Measurements from ENCODE around the gene PRELID2.
"Not testable (repeated sequence)": the region's sequence is repeated elsewhere in the genome, so short reads cannot be mapped to it uniquely, and the experiment has no call there.

The PRELID2 gene

DNA sequence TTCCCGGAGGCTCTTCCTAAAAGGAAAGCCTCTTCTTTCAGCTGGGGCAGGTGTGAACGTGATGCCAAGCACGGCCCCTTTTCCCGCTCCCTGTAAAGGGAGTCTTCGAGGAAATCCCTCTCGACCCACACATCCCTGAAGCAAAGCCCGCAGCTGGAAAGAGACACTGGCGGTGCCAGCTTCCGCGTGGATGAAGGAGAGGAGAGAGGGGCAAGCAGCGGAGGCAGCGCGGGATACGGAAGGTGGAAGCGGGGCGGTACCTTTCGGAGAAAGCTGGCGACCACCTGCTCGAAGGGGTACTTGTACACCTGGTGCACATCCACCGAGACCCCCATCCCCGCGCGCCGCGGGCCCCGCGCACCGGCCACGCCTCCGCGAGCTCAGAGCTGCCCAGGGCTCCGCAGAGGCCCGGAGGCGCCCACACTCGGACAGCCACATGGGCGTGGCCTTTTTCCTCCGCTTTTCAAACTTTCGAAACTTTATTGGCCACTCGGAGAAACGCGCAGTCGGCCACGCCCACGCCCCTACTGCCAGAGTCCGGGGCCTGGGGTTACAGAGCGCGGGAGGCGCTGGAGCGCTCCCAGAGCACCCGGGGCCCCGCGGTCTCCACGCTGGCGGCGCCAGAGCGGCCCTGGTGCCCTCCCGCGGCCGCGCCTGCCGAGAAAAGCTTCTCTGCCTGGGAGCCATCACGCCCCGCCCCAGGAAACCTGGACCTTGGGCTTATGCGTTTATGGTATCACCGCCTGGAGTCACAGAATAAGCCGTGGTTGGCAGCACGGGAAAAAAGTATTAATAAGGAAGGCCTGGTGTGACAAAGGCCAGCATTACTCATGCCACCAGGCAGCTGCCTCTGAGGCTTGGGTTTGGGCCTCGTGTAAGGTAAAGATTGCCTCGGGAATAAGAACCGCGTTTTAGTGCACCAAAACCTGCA is at the start of gene PRELID2:
Gene PRELID2, minus strand, starts transcription at position 426 of the 931 bp plus-strand sequence. Its CDS starts 91 bp downstream, at position 335.
- peak; percentile 75 for DNase-seq (ENCODE audit: insufficient read length, low spot score)
- FAIRE-seq: no peak

DNA sequence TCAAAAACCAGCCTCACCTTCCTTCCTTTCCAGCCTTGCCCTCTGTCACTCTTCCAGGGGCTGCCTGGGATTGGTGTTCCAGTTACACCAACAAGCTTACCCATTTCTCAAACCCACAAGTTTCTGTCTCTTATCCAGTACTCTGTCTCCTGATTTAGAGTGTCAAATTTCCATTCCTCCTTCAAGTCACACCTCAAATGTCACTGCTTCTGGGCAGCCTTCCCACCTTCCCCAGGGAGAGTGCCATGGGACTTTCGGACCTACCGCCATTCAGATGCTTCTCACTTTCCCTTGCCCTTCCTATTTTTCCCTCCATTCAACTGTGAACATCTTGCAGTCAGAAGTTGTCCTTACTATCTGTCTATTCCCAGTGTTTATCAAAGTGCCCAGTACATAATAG is 39.6 kb upstream of the PRELID2 start:
- FAIRE-seq (no peak), DNase-seq (ENCODE audit: insufficient read length, low spot score) (no peak)

DNA sequence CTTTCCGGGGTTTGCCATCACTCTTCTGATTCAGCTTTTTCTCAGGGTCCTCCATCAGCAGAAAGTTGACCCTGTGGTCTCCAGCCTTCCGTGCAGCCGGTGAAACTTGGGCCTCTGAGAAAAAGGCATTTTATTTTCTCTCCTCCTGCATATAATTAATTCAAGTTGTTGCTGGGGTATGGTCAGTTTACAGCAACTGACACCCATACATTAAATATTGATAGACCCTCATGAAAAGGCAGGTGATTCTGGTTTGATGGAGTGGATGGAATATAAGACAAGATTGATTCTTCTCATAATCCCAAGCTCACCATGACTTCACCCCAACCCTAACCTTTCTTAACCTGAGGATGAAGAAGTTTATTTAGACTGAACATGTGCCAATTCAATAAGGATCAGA is 37.8 kb upstream of the PRELID2 start, which contains the start of gene GRXCR2:
Gene GRXCR2, minus strand, starts transcription at position 101 of the 400 bp plus-strand sequence. Its CDS starts 46 bp downstream, at position 55.
- FAIRE-seq (no peak), DNase-seq (ENCODE audit: insufficient read length, low spot score) (no peak)

DNA sequence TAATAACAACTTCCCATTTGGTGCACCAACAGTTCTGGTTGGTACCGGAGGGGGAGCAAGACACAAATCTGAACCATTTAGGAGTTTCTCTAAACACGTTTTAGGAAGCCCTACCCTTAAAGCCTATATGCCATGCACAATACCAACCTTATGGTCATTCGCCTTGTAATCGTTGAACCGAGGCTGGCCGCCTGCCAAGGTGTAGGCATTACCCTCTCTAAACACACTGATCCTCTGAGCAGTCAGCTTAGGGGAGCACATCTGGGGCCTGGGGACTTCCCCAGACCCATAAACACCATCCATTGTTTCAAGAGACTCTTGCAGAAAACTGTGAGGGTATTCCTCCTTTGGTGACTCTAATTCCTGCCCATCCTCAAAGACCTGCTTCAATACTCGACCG is 37.3 kb upstream of the PRELID2 start:
- no peak for DNase-seq (ENCODE audit: insufficient read length, low spot score)
- no peak for FAIRE-seq

DNA sequence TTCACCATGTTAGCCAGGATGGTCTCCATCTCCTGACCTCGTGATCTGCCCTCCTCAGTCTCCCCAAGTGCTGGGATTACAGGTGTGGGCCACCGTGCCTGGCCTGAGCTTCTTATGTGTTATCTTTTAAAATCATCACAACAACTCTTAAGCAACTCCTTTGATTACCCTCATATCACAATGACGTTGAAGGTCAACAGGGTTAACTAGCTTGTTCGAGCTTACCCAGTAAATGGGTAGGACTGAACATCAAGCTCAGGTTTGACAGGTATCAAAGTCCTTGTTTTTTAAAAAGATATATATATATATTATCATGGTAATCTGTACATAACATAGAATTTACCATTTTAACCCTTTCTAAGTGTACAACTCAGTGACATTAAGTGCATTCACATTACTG is 34.6 kb upstream of the PRELID2 start:
- DNase-seq (ENCODE audit: insufficient read length, low spot score) (no peak), FAIRE-seq (no peak)

DNA sequence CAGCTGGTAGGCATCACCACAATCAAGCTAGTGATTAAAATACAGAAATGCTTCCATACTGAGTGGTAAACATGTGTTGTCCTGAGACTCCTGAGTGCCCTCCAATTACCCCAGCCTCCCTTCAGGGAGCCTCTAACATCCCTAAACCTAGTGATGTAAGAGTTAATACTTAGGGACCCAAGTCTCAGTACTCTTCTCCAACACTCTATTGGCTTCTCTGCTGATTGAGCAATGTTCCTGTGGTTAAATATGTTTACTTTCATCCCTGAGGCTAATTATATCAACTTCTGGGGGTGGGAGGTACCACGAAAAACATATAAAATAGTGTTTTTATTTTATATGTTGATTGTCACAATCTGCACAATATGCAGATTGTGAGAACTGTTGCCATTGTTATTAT is 32.7 kb upstream of the PRELID2 start:
- DNase-seq (ENCODE audit: insufficient read length, low spot score): no peak

DNA sequence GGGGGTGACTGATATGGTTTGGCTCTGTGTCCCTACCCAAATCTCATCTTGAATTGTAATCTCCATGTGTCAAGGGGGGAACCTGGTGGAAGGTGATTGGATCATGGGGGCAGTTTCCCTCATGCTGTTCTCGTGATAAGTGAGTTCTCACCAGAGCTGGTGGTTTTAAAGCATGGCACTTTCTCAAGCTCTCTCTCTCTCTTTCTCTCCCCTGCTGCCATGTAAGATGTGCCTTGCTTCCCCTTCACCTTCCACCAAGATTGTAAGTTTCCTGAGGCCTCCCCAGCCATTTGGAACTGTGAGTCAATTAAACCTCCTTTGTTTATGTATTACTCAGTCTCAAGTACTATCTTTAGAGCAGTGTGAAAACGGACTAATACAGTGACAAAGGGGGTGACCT is 29.3 kb upstream of the PRELID2 start:
- not testable (repeated sequence) for DNase-seq (ENCODE audit: insufficient read length, low spot score); FAIRE-seq

More for the DNA sequence above, 32.7 kb upstream of the PRELID2 start:
- no peak for FAIRE-seq

DNA sequence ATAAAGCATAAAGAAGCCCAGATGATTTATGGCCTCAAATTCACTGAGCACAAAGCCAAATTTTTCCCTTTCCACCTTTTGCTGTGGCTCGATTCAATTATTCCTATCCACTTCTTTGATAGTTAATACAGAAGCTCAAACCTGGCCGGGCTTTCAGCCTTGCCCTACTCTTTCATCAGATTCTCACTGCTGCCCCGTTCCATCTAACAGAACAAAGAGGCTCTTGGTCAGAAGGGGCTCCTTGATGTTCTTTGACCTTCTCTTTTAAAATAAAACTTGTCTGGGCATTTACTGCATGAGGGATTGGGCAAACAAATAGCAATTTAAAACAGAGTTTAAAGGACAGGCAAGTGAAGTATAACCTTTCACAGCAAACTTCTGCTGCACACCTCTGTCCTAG is 27.9 kb upstream of the PRELID2 start:
- no peak for FAIRE-seq
- DNase-seq (ENCODE audit: insufficient read length, low spot score): no peak

DNA sequence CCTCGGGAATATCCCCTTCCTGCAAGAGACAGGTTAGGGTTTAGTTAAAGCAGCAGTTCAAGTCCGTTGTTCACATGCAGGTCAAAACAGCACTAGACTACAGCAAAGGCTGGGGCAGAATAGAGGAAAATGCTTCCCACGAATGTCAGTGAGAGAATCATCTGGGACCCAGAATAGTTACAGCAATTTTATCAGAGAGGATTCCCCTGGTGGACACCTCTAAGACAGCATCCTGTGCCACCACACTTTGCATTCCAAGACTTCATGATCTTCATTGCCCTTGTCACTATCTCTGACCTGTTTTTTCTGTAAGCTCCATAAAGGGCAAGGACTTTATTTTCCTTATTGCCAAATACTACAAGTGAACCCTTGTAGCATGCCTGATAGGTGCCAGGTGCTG is 24.8 kb upstream of the PRELID2 start:
- FAIRE-seq (no peak), DNase-seq (ENCODE audit: insufficient read length, low spot score) (no peak)

DNA sequence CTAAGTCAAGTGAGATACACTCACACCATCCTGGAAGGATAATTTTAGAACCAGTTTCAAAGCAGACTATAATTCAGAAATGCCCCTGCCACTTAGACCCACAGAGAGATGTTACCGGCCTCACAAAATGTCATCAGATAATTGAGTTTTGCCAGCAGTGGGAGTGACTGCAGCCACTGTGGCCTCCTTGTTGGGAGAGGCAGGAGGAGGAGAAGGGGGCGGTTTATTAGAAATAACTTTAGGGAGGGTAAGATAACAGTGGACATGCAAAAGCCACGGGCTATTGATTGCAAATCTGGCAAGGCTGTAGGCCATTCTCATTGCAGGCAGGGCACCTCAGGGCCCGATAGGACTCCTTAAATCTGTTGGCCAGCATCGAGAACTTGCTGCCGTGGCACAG is 24.3 kb upstream of the PRELID2 start:
- no peak for DNase-seq (ENCODE audit: insufficient read length, low spot score)

DNA sequence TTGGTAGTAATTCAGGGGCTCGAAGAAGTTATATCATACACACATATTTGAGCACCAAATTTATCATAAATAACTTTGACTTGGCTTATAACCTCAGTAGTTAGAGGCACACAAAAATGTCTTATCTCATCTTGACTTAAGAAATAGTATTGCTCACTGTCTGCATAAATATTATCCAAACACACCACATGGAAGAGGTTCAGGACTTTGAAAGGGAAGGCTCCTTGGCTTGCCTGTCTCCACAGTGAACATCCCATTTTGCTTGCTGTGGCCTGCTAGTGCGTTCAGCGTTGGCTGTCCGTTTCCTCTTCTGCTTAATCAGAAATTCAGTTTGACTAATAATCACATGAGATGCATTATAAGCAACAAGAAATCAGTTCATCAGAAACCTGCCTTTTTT is 23.8 kb upstream of the PRELID2 start:
- DNase-seq (ENCODE audit: insufficient read length, low spot score) (no peak), FAIRE-seq (no peak)

More for the DNA sequence above, 24.3 kb upstream of the PRELID2 start:
- no peak for FAIRE-seq

DNA sequence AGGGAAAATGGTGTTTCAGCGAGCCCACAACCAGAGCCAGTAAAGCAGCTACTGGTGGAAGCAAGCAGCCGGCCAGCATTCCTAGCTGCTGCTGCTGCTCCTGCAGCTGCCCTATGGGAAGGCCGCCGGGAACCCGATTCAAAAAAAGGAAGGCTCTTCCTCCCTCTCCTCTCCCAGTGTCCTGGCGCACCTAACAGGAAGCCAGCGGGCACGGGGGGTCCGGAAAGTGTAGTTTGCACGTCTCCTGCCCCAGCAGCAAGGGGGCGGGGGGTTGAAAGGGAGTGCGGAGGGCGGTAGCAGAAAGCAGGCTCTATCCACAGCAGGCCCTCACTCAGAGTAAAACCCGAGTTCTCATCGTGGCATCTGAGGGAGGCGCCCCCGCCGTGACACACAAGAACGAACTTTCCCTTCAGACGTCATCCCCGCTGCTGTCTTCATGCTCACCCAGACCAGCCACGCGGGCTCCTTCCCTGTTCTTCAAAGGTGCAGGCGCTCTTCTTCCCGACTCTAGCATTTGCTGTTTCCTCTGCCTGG is 21.2 kb upstream of the PRELID2 start:
- no peak for DNase-seq (ENCODE audit: insufficient read length, low spot score)
- no peak for FAIRE-seq

DNA sequence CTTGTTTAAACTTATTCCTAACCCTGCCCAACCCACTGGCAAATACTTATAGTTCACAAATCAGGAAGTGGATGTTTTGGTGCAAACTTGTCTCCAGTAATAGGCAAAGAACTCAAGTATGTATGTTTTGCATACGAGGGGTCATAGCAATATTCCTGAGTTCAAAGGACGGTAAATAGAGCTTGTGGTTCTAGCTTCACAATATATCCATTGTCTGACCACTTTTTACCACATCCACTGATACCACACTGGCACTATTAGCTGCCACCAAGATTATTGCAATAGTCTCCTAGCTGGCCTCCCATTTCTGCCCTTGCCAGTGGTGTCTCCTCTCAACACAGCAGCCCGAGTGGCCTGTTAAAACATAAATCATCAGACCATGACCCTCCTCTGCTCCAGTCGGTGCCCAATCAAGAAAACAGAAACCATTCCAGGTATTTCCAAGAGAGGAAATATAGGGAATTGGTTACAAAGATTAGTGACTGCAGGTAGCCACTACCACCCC is 20.7 kb upstream of the PRELID2 start:
- no peak for FAIRE-seq
- no peak for DNase-seq (ENCODE audit: insufficient read length, low spot score)

DNA sequence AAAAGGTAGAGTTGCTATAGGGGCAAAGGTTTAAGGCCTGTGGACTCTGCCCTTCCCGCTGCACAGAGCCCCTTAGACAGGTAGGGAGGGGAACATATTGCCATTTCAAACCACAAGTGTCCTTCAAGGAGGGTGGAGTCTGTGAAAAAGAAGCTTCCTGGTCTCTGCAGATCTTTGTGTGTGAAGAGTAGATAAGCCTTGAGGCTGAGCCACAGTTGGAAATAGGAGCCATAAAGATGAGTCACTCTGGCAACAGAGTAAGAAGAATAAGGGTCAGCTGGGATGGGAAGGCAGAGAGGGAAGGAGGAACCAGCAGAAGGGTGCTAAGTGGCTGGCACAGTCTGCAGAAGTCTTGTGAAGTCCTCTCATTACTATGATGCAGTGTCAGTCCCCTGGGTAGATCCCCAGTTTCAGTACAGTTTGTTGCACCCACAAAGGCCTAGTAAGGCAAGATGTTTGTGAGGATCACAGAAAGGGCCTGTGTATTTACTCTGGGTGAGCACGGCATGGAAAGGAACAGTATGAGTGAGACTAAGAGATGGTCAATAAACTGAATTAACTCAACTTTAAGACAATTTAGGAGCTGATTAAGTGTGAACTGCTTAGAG is 19.6 kb upstream of the PRELID2 start:
- FAIRE-seq: peak; percentile 38

DNA sequence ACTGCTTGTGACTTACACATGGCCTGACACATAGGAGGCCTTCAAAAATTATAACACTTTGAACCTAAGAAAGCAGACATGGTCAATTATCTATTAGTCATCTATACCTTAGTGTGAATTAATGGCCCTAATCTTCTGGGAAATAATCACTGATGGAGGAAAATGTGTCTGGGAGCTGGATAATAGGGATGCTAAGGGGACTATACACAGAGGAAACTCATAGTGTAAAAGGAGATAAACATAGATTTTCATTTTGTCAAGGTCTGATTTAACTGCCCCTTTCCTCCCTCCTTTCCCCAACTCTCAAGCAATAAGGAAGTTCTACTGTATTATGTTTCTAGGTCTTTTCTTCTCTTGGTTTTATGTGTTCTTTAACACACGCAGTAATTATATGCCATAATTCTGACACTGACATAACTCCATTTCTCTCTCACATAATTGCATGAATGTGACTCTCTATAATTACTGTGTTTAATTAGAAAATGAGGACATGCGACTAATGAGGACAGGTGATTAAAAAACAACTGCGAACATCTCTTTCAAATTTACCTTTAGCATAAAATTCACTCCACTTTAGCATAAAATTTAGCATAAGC is 18.7 kb upstream of the PRELID2 start:
- no peak for FAIRE-seq
- DNase-seq (ENCODE audit: insufficient read length, low spot score): no peak

More for the DNA sequence above, 19.6 kb upstream of the PRELID2 start:
- DNase-seq (ENCODE audit: insufficient read length, low spot score): peak; percentile 40

DNA sequence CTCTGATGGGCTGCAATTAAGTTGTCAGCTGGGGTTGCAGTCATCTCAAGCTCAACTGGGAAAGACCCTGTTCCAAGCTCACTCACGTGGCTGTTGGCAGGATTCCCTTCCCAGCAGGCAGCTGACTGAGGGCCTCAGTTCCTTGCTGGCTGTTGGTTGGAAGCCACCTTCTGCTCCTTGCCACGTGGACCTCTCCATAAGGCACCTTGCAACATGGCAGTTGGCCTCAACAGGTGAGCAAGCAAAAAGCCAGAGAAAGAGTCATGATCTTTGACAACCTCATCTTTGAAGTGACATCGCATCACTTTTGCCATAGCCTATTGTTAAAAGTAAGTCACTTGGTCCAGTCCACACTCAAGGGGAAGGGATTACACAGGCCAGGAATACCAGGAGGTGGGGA is 17.8 kb upstream of the PRELID2 start:
- no peak for FAIRE-seq
- no peak for DNase-seq (ENCODE audit: insufficient read length, low spot score)

DNA sequence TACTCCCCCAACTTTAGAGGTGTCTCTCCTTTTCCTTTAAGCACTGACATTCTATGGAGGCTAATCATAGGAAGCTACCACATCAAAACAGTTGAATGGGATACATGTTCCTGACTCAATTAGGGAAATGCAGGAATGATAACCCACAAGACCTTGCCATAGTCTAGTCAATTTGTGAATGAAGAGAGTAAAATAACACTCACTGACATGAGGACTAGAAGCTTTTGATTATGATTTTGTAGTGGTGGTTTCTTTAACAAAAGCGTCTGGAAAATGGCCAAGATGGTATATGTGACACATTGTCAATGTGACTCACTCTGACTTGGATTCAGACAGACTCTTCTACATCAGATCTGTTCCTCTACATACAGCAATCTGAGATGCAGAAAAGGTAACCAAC is 13.7 kb upstream of the PRELID2 start:
- FAIRE-seq (no peak), DNase-seq (ENCODE audit: insufficient read length, low spot score) (no peak)

DNA sequence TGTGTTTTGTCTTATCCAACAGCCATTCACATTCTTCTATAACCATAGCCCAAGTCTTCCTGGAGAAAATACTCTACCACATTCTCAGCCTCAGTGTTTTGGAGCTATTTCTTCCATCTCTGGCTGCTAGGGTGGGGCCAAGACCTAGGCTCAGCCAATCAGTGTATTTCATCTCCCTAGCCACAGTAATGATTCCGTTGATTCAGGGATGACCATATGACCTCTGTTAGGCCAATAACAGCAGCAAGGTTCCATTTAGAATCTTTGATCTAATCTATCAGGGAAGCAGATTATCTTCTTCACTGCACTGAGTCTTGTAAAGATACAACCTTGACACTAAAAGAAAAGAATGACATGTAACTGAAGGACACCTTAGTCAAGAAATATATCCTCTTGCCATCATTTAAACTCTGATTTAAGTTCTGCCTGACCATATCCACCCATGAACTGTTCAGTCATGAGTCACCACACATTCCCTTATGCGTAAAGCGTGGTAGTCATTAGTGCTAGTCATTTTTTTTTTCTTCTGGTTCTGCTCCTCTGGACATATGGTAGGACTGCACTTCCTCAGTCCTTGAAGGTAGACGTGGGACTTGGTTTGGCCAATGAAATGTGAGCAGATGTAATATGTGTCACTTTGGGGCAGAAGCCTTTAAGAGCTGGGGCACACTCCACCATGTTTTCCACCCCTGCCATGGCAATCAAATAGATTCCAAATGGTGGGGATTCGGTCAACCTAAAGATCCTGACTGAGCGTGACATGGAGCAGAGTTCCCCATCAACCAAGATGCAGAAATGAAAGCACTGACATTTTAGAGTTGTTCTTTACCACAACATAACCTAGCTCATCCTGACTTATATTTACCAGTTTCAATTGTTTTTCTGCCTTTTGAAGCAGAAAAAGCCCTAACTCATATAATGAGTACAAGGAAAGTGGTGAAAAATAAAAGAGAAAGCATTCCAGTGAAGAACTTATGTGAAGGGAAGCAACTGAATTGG is 12.7 kb upstream of the PRELID2 start:
- FAIRE-seq: peak; percentile 72

DNA sequence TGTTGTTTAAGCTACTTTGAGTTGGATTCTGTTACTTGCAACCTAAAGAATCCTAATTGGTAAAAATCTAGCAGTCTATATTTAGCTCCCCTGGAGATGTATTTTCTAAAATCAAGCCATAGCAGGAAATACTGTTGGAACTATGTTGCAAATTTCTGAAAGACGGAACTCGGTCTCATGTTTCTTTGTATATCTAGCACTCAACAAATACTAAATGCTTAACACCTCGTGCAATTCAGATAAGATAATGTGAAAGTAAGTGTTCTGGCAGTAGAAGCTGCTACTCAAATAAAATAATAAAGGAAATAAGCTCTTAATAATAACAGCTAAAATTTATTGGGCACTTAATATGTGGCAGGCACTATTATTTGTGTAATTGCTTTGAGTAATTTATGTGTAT is 10.9 kb upstream of the PRELID2 start:
- DNase-seq (ENCODE audit: insufficient read length, low spot score): no peak

More for the DNA sequence above, 12.7 kb upstream of the PRELID2 start:
- DNase-seq (ENCODE audit: insufficient read length, low spot score): peak; percentile 21

DNA sequence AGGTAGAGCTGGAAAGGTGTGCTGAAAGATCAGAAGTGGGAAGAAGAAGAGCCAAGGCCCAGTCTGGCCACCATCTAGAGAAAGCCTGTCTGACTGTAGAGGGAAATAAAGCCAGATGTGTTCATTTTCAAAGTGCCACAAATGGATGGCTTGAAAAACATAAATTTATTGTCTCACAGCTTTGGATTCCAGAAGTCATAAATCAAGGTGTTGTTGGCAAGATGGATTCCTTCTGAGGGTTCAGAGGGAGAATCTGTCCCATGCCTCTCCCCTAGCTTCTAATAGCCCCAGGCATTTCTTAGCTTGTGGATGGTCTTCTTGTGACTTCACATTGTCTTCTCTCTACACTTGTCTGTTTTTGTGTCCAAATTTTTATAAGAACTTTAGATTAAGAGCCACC is 6.2 kb upstream of the PRELID2 start:
- DNase-seq (ENCODE audit: insufficient read length, low spot score): no peak
- FAIRE-seq: no peak

More for the DNA sequence above, 10.9 kb upstream of the PRELID2 start:
- FAIRE-seq: no peak

Data from HTR-8/SVneo (cell line).